Ascending aorta (tissue), 2 donors: Measurements from ENCODE around the gene WIPI1. TPM values are rescaled to one million over a fixed set of nuclear protein-coding genes. Genes with fewer than 3 reads are reported as not detected.
"Not testable (repeated sequence)": the region's sequence is repeated elsewhere in the genome, so short reads cannot be mapped to it uniquely, and the experiment has no call there.

Source experiments
- DNase-seq, 2 donors: peaks; one replicate each; pipeline ENCODE4 v3.0.0-alpha.2; 2019; ENCODE audit warnings: low spot score in 2 of 2
- H3K27ac ChIP-seq, 2 donors: fragments of 200-600 bp; sonication (generic); one replicate each; pipeline ENCODE4 v1.5.1; 2016 to 2017; ENCODE audit warnings: mild to moderate bottlenecking in 1 of 2
- H3K27me3 ChIP-seq: fragments of 200-600 bp; sonication (generic); one replicate; pipeline ENCODE4 v1.5.1; 2017
- H3K36me3 ChIP-seq, 2 donors: fragments of 200-600 bp; sonication (generic); one replicate each; pipeline ENCODE4 v1.5.1; 2016
- H3K4me1 ChIP-seq, 2 donors: fragments of 200-600 bp; sonication (generic); one replicate each; pipeline ENCODE4 v1.5.1; 2016 to 2017; ENCODE audit warnings: mild to moderate bottlenecking in 1 of 2
- H3K4me3 ChIP-seq, 2 donors: fragments of 200-600 bp; sonication (generic); one replicate each; pipeline ENCODE4 v1.5.1; 2016 to 2017; ENCODE audit warnings: mild to moderate bottlenecking in 1 of 2
- H3K9me3 ChIP-seq, 2 donors: fragments of 200-600 bp; sonication (generic); one replicate each; pipeline ENCODE4 v1.5.1; 2016
- intact Hi-C: fragments of 100-400 bp; cut with DNase I; formaldehyde crosslinking; loops from one replicate; pipeline ENCODE4 v1.15.1; 2023
- total RNA-seq: library from RNA; depleted of rRNA; stranded (reverse); fragments of >200 nt; gene quantifications from one replicate; pipeline ENCODE4 v1.1.0, GENCODE V29; 2016
- TF ChIP-seq, protein P1 (sequence below), 3 experiments: fragments of 200-600 bp in 2 of 3; fragments of 450-650 bp in 1 of 3; sonication (generic) in 2 of 3; IDR thresholded peaks; one replicate each; pipeline ENCODE4 v1.5.1; 2016 to 2019; ENCODE audit warnings: antibody characterized with exemption in 3 of 3, mild to moderate bottlenecking in 1 of 3, moderate library complexity in 1 of 3

The WIPI1 gene
- total RNA-seq, 1 donor from 2014 or later = 18.0 TPM

GRCh38 chr17:68420065-68420464, 37.2 kb downstream of the WIPI1 start:
- no peaks in the 10 kb centered on the region for H3K4me1 ChIP-seq
- peaks cover 10 to 42% of the 10 kb centered on the region in 2 donors for H3K9me3 ChIP-seq
- TF ChIP-seq, protein P1, sequence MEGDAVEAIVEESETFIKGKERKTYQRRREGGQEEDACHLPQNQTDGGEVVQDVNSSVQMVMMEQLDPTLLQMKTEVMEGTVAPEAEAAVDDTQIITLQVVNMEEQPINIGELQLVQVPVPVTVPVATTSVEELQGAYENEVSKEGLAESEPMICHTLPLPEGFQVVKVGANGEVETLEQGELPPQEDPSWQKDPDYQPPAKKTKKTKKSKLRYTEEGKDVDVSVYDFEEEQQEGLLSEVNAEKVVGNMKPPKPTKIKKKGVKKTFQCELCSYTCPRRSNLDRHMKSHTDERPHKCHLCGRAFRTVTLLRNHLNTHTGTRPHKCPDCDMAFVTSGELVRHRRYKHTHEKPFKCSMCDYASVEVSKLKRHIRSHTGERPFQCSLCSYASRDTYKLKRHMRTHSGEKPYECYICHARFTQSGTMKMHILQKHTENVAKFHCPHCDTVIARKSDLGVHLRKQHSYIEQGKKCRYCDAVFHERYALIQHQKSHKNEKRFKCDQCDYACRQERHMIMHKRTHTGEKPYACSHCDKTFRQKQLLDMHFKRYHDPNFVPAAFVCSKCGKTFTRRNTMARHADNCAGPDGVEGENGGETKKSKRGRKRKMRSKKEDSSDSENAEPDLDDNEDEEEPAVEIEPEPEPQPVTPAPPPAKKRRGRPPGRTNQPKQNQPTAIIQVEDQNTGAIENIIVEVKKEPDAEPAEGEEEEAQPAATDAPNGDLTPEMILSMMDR (IDR thresholded peaks at IDR 0.05) = no peak
- no peaks in the 10 kb centered on the region for H3K27me3 ChIP-seq
- no peak for DNase-seq
- H3K27ac ChIP-seq = no peak overlapping the region
- H3K4me3 ChIP-seq = no peak overlapping the region
- intact Hi-C loops = no loop called here
- peaks cover 43 to 58% of the 10 kb centered on the region in 2 donors for H3K36me3 ChIP-seq

- TF ChIP-seq, protein P1 (IDR thresholded peaks at IDR 0.05) = no peak
Measured at GRCh38 chr17:68418876-68419275, 38.4 kb downstream of the WIPI1 start.

DNA sequence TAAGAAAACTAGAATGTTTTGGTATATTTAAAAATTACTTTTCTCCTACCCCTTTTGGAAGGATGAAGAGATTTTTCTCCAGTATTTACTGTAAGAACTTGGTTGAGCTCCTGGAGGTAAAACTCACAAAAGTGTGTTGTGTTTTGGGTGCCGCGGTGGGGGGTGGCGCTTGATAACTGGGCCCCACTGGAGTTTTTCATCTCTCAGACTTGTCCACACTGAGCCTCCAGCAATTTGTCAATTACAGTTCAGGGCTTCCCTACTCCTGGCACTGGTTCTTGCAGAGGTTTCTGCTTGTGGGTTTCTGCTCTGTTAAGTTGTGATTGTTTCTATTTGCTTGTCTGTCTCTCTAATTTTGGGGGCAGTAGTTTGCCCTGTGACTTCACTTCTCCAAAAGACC, 40.0 kb downstream of the WIPI1 start:
- H3K27ac ChIP-seq = no peak overlapping the region
- H3K4me3 ChIP-seq = no peak overlapping the region
- DNase-seq = no peak
- intact Hi-C loops = no loop called here
- no peaks in the 10 kb centered on the region for H3K27me3 ChIP-seq
- TF ChIP-seq, protein P1 (IDR thresholded peaks at IDR 0.05) = no peak
- H3K36me3 ChIP-seq = peaks cover 23 to 32% of the 10 kb centered on the region in 2 donors
- peaks cover 17 to 53% of the 10 kb centered on the region in 2 donors for H3K9me3 ChIP-seq
- H3K4me1 ChIP-seq = no peaks in the 10 kb centered on the region

More at GRCh38 chr17:68418876-68419275, 38.4 kb downstream of the WIPI1 start:
- Histone ChIP-seq H3K9me3 (peaks cover 17 to 52% of the 10 kb centered on the region in 2 donors), H3K27ac (no peak overlapping the region), H3K4me1 (no peaks in the 10 kb centered on the region), H3K27me3 (no peaks in the 10 kb centered on the region), H3K4me3 (no peak overlapping the region), H3K36me3 (peaks cover 32 to 47% of the 10 kb centered on the region in 2 donors)
- intact Hi-C loops = no loop called here
- DNase-seq = no peak

- H3K27ac ChIP-seq, H3K4me3 ChIP-seq, H3K27me3 ChIP-seq, H3K36me3 ChIP-seq, intact Hi-C loops, DNase-seq, H3K4me1 ChIP-seq: not testable (repeated sequence)
- peaks cover 17 to 53% of the 10 kb centered on the region in 2 donors for H3K9me3 ChIP-seq
Measured at GRCh38 chr17:68414901-68415300, 42.4 kb downstream of the WIPI1 start.

DNA sequence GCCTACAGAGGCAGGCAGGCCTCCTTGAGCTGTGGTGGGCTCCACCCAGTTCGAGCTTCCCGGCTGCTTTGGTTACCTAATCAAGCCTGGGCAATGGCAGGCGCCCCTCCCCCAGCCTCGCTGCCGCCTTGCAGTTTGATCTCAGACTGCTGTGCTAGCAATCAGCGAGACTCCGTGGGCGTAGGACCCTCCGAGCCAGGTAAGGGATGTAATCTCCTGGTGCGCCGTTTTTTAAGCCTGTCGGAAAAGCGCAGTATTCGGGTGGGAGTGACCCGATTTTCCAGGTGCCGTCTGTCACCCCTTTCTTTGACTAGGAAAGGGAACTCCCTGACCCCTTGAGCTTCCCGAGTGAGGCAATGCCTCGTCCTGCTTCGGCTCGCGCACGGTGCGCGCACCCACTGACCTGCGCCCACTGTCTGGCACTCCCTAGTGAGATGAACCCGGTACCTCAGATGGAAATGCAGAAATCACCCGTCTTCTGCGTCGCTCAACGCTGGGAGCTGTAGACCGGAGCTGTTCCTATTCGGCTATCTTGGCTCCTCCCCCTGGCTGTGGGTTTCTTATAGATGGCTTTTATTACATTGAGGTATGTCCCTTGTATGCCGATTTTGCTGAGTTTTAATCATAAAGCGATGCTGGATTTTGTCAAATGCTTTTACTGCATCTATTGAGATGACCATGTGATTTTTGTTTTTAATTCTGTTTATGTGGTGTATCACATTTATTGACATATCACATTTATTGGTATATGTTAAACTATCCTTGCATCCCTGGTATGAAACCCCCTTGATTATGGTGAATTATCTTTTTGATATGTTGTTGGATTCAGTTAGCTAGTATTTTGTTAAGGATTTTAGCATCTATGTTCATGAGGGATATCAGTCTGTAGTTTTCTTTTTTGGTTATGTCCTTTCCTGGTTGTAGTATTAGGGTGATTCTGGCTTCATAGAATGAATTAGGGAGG, 43.4 kb downstream of the WIPI1 start:
- H3K27me3 ChIP-seq, H3K27ac ChIP-seq, H3K36me3 ChIP-seq, H3K4me1 ChIP-seq, DNase-seq, intact Hi-C loops: not testable (repeated sequence)
- Histone ChIP-seq H3K9me3 (peaks cover 12 to 49% of the 10 kb centered on the region in 2 donors), H3K4me3 (peak overlapping the region in 1 of 2 donors; percentile 45)

DNA sequence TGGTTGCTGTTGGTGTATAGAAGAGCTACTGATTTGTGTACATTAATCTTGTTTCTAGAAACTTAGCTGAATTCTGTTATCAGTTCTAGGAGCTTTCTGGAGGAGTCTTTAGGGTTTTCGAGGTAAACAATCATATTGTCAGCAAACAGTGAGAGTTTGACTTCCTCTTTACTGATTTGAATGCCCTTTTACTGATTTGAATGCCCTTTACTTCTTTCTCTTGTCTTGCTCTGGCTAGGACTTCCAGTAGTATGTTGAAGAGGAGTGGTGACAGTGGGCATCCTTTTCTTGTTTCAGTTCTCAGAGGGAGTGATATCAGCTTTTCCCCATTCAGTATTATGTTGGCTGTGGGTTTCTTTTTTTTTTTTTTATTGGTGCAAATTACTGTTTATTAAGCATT, 49.6 kb downstream of the WIPI1 start:
- intact Hi-C loops, DNase-seq, H3K36me3 ChIP-seq, H3K4me1 ChIP-seq, H3K27me3 ChIP-seq, H3K4me3 ChIP-seq, H3K27ac ChIP-seq: not testable (repeated sequence)
- peaks cover 0 to 33% of the 10 kb centered on the region in 2 donors for H3K9me3 ChIP-seq

- H3K4me1 ChIP-seq, DNase-seq, H3K4me3 ChIP-seq, H3K36me3 ChIP-seq, H3K27me3 ChIP-seq, H3K27ac ChIP-seq, intact Hi-C loops: not testable (repeated sequence)
- peaks cover 0 to 33% of the 10 kb centered on the region in 2 donors for H3K9me3 ChIP-seq
Measured at GRCh38 chr17:68403837-68404236, 53.5 kb downstream of the WIPI1 start.
